Keratinocyte (primary cell): ENCODE measurements around the gene PDE11A. TPM values are rescaled to one million over a fixed set of nuclear protein-coding genes. Genes with fewer than 3 reads are reported as not detected.

Source experiments
- DNase-seq: peaks from one replicate; pipeline ENCODE4 v3.0.0-alpha.2; 2011; ENCODE audit warnings: low read depth, missing footprints, low spot score
- FAIRE-seq: peaks from 2 replicates; lab custom pipeline; 2011; peaks lifted over from hg19 to GRCh38; lab: Jason Lieb, UNC
- H2AFZ ChIP-seq: 2 replicates; pipeline ENCODE4 v1.6.0; 2012; ENCODE audit warnings: low read length, control low read depth, inconsistent platforms; ENCODE audit not compliant: control insufficient read depth
- H3K27ac ChIP-seq: 2 replicates; pipeline ENCODE4 v1.5.1; 2011; ENCODE audit warnings: low read length; ENCODE audit not compliant: control insufficient read depth, insufficient read depth
- H3K27me3 ChIP-seq: 3 replicates; pipeline ENCODE4 v1.6.0; 2011; ENCODE audit warnings: low read length; ENCODE audit not compliant: control insufficient read depth, insufficient read depth; ENCODE audit errors: extremely low read depth
- H3K36me3 ChIP-seq, 2 experiments: 2 replicates in 1 of 2; 3 replicates in 1 of 2; pipeline ENCODE4 v1.5.1; 2011; ENCODE audit warnings: low read length in 2 of 2, mild to moderate bottlenecking in 1 of 2; ENCODE audit not compliant: control insufficient read depth in 2 of 2, insufficient read depth in 2 of 2; ENCODE audit errors: extremely low read depth in 1 of 2
- H3K4me1 ChIP-seq: 3 replicates; pipeline ENCODE4 v1.5.1; 2011; ENCODE audit warnings: low read length; ENCODE audit not compliant: control insufficient read depth, insufficient read depth; ENCODE audit errors: extremely low read depth
- H3K4me2 ChIP-seq: 3 replicates; pipeline ENCODE4 v1.6.0; 2011; ENCODE audit warnings: low read depth, low read length; ENCODE audit not compliant: control insufficient read depth, insufficient read depth; ENCODE audit errors: extremely low read depth
- H3K4me3 ChIP-seq, 3 experiments: fragments of 200-600 bp in 1 of 3; sonication (generic) in 1 of 3; 2 replicates in 2 of 3; 3 replicates in 1 of 3; pipeline ENCODE4 v1.5.1; 2011 to 2016; ENCODE audit warnings: low read length in 3 of 3, mild to moderate bottlenecking in 3 of 3, control low read depth in 2 of 3, inconsistent platforms in 1 of 3, low read depth in 1 of 3, mixed read lengths in 1 of 3, mixed run types in 1 of 3, moderate library complexity in 1 of 3; ENCODE audit not compliant: control insufficient read depth in 2 of 3, insufficient read depth in 2 of 3; ENCODE audit errors: extremely low read depth in 1 of 3
- H3K79me2 ChIP-seq: 2 replicates; pipeline ENCODE4 v1.6.0; 2012; ENCODE audit warnings: low read length; ENCODE audit not compliant: control insufficient read depth, insufficient read depth
- H3K9ac ChIP-seq: 3 replicates; pipeline ENCODE4 v1.6.0; 2011; ENCODE audit warnings: low read length; ENCODE audit not compliant: control insufficient read depth, insufficient read depth; ENCODE audit errors: extremely low read depth
- H3K9me1 ChIP-seq: 3 replicates; pipeline ENCODE4 v1.6.0; 2011; ENCODE audit warnings: low read length; ENCODE audit not compliant: control insufficient read depth, insufficient read depth; ENCODE audit errors: extremely low read depth
- H3K9me3 ChIP-seq: 2 replicates; pipeline ENCODE4 v1.5.1; 2012; ENCODE audit warnings: low read depth, low read length; ENCODE audit not compliant: control insufficient read depth
- H4K20me1 ChIP-seq: 3 replicates; pipeline ENCODE4 v1.6.0; 2011; ENCODE audit warnings: low read length; ENCODE audit not compliant: control insufficient read depth, insufficient read depth; ENCODE audit errors: extremely low read depth
- CTCF ChIP-seq, 3 experiments: IDR thresholded peaks in 1 of 3; conservative IDR thresholded peaks in 1 of 3; optimal IDR thresholded peaks in 1 of 3; 2 replicates in 2 of 3; 3 replicates in 1 of 3; pipeline versions ENCODE3 to v1.5.1; 2011; ENCODE audit warnings: low read length in 3 of 3, mild to moderate bottlenecking in 3 of 3, moderate library complexity in 2 of 3, control low read depth in 1 of 3, inconsistent platforms in 1 of 3; ENCODE audit not compliant: insufficient read depth in 2 of 3; ENCODE audit errors: extremely low read depth in 1 of 3
- EZH2 ChIP-seq: IDR thresholded peaks from one replicate; pipeline ENCODE4 v1.6.1; 2012; ENCODE audit warnings: inconsistent platforms, mild to moderate bottlenecking, low read length, moderate library complexity
- dilution Hi-C: fragments of 300-500 bp; cut with MboI; formaldehyde crosslinking; loops from one replicate; pipeline ENCODE4 v1.7.0; 2020; ENCODE audit warnings: low sequenced_read_pairs; ENCODE audit not compliant: extremely low pct_ligation_motif_present
- polyA plus RNA-seq, 5 experiments: library from polyadenylated mRNA; depleted of rRNA in 3 of 5; stranded (reverse) in 3 of 5; stranded (forward) in 1 of 5; unstranded in 1 of 5; fragments of >200 nt; gene quantifications; 1 replicate in 1 of 5; 2 replicates in 3 of 5; 3 replicates in 1 of 5; pipeline versions ENCODE4 v1.2.1 to v1.2.3, GENCODE V29; 2011 to 2012; ENCODE audit warnings: missing spikeins in 2 of 5, low read depth in 1 of 5, low replicate concordance in 1 of 5

Gene PDE11A
- polyA plus RNA-seq, 1 donor (not counting 4 experiments of a cell fraction or from before 2014, with no cell fraction given), result 0.01 TPM

- Histone ChIP-seq H3K79me2 (no peaks in the 10 kb centered on the region), H3K9me1 (no peaks in the 10 kb centered on the region), H3K9ac (no peak overlapping the region), H3K27me3 (peaks cover 2% of the 10 kb centered on the region), H3K4me3 (no peak overlapping the region), H3K4me1 (no peaks in the 10 kb centered on the region), H4K20me1 (no peaks in the 10 kb centered on the region), H2AFZ (no peak overlapping the region), H3K36me3 (no peaks in the 10 kb centered on the region), H3K9me3 (no peaks in the 10 kb centered on the region), H3K27ac (no peak overlapping the region), H3K4me2 (no peak overlapping the region)
- dilution Hi-C loops, result no loop called here
- FAIRE-seq (no peak), DNase-seq (no peak)
- no peak for TF ChIP-seq CTCF (optimal IDR thresholded peaks at IDR 0.05 in 1 of 3, IDR thresholded peaks at IDR 0.05 in 1 of 3, conservative IDR thresholded peaks at IDR 0.05 in 1 of 3; ENCODE audit: extremely low read depth in 1 of 3, insufficient read depth in 2 of 3, low read length in 3 of 3)
- no peak for TF ChIP-seq EZH2
Observed at GRCh38 chr2:177649568-177650518, 422.7 kb downstream of the PDE11A start.

GRCh38 chr2:177646791-177647190 is 425.8 kb downstream of the PDE11A start:
- no peak for FAIRE-seq
- TF ChIP-seq CTCF (optimal IDR thresholded peaks at IDR 0.05 in 1 of 3, IDR thresholded peaks at IDR 0.05 in 1 of 3, conservative IDR thresholded peaks at IDR 0.05 in 1 of 3; ENCODE audit: extremely low read depth in 1 of 3, insufficient read depth in 2 of 3, low read length in 3 of 3) (no peak), EZH2 (no peak)

More at GRCh38 chr2:177646791-177647190, 425.8 kb downstream of the PDE11A start:
- H3K9ac ChIP-seq, result no peak overlapping the region
- H3K4me3 ChIP-seq, result no peak overlapping the region
- H3K27me3 ChIP-seq, result peaks cover under 1% of the 10 kb centered on the region
- H2AFZ ChIP-seq, result no peak overlapping the region
- no peaks in the 10 kb centered on the region for H3K36me3 ChIP-seq
- dilution Hi-C loops, result no loop called here
- no peak overlapping the region for H3K27ac ChIP-seq
- H3K9me3 ChIP-seq, result no peaks in the 10 kb centered on the region
- no peaks in the 10 kb centered on the region for H3K4me1 ChIP-seq
- H4K20me1 ChIP-seq, result no peaks in the 10 kb centered on the region
- no peak for DNase-seq
- H3K4me2 ChIP-seq, result no peak overlapping the region
- H3K79me2 ChIP-seq, result no peaks in the 10 kb centered on the region
- H3K9me1 ChIP-seq, result no peaks in the 10 kb centered on the region
